Thyroid gland (tissue), 4 donors: ENCODE measurements around the gene ADAT3. TPM values are rescaled to one million over a fixed set of nuclear protein-coding genes. Genes with fewer than 3 reads are reported as not detected.

Experiments
- DNase-seq, 2 donors: peaks; one replicate each; pipeline ENCODE4 v3.0.0-alpha.2; 2019
- H3K27ac ChIP-seq, 3 donors: fragments of 200-600 bp; sonication (generic); 1 replicate in 2 of 3; 2 replicates in 1 of 3; pipeline ENCODE4 v1.5.1; 2016 to 2019; ENCODE audit warnings: mild to moderate bottlenecking in 1 of 3, moderate library complexity in 1 of 3
- H3K27me3 ChIP-seq: fragments of 200-600 bp; sonication (generic); one replicate; pipeline ENCODE4 v1.5.1; 2019
- H3K36me3 ChIP-seq, 2 donors: fragments of 200-600 bp; sonication (generic); one replicate each; pipeline ENCODE4 v1.5.1; 2016 to 2019
- H3K4me1 ChIP-seq, 2 donors: fragments of 200-600 bp; sonication (generic); one replicate each; pipeline ENCODE4 v1.5.1; 2017 to 2019
- H3K4me3 ChIP-seq, 3 donors: fragments of 200-600 bp; sonication (generic); replicated peaks in 1 of 3; 1 replicate in 2 of 3; 2 replicates in 1 of 3; pipeline ENCODE4 v1.5.1; 2016; ENCODE audit warnings: mild to moderate bottlenecking in 1 of 3
- H3K9me3 ChIP-seq: fragments of 200-600 bp; sonication (generic); one replicate; pipeline ENCODE4 v1.5.1; 2017
- POLR2A ChIP-seq, 2 donors: fragments of 450-650 bp; IDR thresholded peaks; one replicate each; pipeline ENCODE4 v1.6.1; 2017; ENCODE audit warnings: antibody characterized with exemption in 2 of 2, mild to moderate bottlenecking in 2 of 2, moderate library complexity in 1 of 2
- whole genome bisulfite sequencing, 2 donors: methylation state at CpG; one replicate each; pipeline ENCODE4 v1.1.5; 2017; 5-methylcytosine and 5-hydroxymethylcytosine counted together
- intact Hi-C: fragments of 100-400 bp; cut with DNase I; formaldehyde crosslinking; loops from one replicate; pipeline ENCODE4 v1.15.1; 2023
- total RNA-seq, 4 donors: library from RNA; depleted of rRNA; stranded (reverse); fragments of >200 nt; gene quantifications; one replicate each; pipeline ENCODE4 v1.2.3, GENCODE V29; 2016
- TF ChIP-seq, protein P1 (sequence below), 6 experiments: fragments of 200-600 bp in 3 of 6; fragments of 450-650 bp in 3 of 6; sonication (generic) in 3 of 6; IDR thresholded peaks; one replicate each; pipeline ENCODE4 v1.5.1; 2016 to 2019; ENCODE audit warnings: antibody characterized with exemption in 6 of 6, mild to moderate bottlenecking in 2 of 6, inconsistent platforms in 1 of 6, moderate library complexity in 1 of 6

Gene ADAT3
- total RNA-seq, 4 donors from 2014 or later, result 4.0 to 14.6 (median 8.3) TPM

DNA sequence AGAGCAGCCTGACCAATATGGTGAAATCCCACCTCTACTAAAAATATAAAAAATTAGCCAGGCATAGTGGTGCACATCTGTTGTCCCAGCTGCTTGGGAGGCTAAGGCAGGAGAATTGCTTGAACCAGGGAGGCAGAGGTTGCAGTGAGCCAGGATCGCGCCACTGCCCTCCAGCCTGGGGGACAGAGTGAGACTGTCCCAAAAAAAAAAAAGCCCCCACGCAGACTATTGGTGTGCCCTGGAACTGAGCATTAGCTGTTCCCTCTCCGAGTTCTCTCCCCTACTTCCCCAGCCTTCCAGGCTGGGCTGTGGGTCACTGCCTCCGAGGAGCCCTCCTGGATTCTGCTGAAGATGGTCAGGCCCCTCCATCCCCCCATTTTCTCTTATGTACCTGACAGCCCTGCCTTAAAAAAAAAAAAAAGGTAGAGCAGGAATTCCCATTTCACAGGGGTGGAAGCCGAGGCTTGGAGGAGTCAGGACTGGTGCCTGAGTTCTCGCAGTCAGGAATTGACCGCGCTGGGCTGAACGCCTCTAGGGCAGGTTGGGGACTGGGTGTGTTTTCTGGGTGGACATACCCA, 1.9 kb downstream of the ADAT3 start:
- peaks cover 26 to 52% of the 10 kb centered on the region in 2 donors for H3K4me1 ChIP-seq
- TF ChIP-seq POLR2A (IDR thresholded peaks at IDR 0.05), result no peak
- TF ChIP-seq, protein P1, sequence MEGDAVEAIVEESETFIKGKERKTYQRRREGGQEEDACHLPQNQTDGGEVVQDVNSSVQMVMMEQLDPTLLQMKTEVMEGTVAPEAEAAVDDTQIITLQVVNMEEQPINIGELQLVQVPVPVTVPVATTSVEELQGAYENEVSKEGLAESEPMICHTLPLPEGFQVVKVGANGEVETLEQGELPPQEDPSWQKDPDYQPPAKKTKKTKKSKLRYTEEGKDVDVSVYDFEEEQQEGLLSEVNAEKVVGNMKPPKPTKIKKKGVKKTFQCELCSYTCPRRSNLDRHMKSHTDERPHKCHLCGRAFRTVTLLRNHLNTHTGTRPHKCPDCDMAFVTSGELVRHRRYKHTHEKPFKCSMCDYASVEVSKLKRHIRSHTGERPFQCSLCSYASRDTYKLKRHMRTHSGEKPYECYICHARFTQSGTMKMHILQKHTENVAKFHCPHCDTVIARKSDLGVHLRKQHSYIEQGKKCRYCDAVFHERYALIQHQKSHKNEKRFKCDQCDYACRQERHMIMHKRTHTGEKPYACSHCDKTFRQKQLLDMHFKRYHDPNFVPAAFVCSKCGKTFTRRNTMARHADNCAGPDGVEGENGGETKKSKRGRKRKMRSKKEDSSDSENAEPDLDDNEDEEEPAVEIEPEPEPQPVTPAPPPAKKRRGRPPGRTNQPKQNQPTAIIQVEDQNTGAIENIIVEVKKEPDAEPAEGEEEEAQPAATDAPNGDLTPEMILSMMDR (IDR thresholded peaks at IDR 0.05), result no peak
- no peaks in the 10 kb centered on the region for H3K27me3 ChIP-seq
- no peak overlapping the region for H3K27ac ChIP-seq
- no peak for DNase-seq
- intact Hi-C loops, result no loop called here
- 91 to 97% methylated on average over 10 of the region's 10 CpGs for WGBS, 2 donors
- H3K9me3 ChIP-seq, result no peaks in the 10 kb centered on the region
- peaks cover 0 to 2% of the 10 kb centered on the region in 2 donors for H3K36me3 ChIP-seq
- no peak overlapping the region for H3K4me3 ChIP-seq

DNA sequence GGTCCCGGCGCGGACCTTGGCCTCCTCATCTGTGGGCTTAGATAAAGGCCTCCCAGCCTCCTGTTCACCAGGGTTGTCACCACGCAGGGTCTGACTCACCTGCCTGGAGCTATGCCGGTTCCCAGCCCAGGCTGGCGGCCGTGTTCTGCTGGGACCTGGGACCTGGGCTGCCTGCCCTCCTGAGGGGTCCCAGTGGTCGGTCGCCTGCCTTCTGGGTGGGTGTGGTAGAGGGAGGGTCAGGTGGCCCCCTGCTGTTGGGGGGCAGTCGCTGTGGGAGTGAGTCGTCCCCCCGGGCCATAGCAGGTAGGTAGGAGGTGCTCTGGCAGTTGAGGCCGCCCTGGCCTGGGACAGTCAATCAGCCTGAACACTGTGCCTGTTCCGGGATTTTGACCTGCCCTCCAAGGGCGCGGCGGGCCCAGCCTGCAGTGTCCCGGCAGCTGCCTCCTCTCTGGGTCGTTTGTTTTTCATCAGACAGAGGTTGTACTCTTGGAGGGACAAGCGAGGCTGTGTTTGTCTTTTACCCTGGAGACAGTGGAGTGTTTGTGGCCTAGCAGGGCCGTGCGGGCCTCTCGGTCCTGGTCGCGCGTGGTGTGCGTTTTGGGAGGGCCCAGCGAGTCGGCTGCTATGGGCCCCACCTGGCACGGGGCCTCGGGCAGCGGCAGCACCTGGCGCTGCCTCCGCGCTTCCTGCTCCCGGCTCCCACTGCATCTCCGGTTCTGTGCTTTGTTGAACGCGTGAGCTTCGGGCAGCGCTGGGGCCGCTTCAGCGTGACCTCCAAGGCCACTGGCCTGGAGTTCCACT, 2.6 kb downstream of the ADAT3 start:
- WGBS, 2 donors, result 74 to 87% methylated on average over 40 to 41 of the region's 43 CpGs
- H3K4me3 ChIP-seq, result no peak overlapping the region
- H3K9me3 ChIP-seq, result no peaks in the 10 kb centered on the region
- peak in 1 of 2 donors; percentile 16 for DNase-seq
- intact Hi-C loops, result no loop called here
- H3K4me1 ChIP-seq, result peaks cover 25 to 47% of the 10 kb centered on the region in 2 donors
- H3K27me3 ChIP-seq, result no peaks in the 10 kb centered on the region
- peaks cover 7 to 8% of the 10 kb centered on the region in 2 donors for H3K36me3 ChIP-seq
- no peak overlapping the region for H3K27ac ChIP-seq
- TF ChIP-seq, protein P1 (IDR thresholded peaks at IDR 0.05), result no peak
- TF ChIP-seq POLR2A (IDR thresholded peaks at IDR 0.05), result no peak

DNA sequence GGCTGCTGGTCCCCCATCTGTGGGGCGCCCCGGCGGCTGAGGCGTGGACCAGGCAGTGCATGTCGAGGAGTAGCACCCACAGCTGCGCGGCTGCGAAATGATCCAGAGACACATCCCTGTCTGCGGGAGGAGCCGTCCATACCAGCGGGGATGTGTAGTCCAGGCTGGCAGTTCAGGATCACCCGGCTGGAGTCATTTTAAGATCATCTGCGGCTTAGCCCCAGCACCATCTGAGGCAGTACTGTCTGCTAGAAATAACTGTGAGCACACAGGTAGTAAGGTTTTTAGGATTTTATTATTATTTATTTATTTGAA, 3.1 kb downstream of the ADAT3 start:
- H3K36me3 ChIP-seq, result peaks cover 12% of the 10 kb centered on the region in 2 donors
- peaks cover 21 to 43% of the 10 kb centered on the region in 2 donors for H3K4me1 ChIP-seq
- no peak overlapping the region for H3K27ac ChIP-seq

DNA sequence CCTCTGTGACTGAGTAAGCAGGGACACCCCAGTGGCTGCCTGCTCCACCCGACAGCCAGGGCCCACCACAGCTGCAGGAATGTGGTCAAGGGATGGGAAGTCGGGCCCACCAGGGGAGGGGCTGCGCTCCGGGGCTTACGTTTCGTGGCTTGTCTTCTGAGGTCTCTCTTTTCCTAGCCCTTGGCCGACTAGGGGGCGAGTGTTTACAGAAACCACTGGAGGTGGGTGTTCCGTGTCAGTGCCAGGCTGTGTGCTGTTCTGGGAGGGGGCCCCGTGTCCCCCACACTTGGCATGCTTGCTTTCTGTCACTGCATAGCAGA, 4.5 kb downstream of the ADAT3 start:
- Histone ChIP-seq H3K27me3 (no peaks in the 10 kb centered on the region), H3K4me1 (peaks cover 17 to 45% of the 10 kb centered on the region in 2 donors), H3K9me3 (no peaks in the 10 kb centered on the region), H3K4me3 (no peak overlapping the region), H3K27ac (no peak overlapping the region), H3K36me3 (peaks cover 12 to 15% of the 10 kb centered on the region in 2 donors)
- TF ChIP-seq POLR2A (IDR thresholded peaks at IDR 0.05), result no peak
- TF ChIP-seq, protein P1 (IDR thresholded peaks at IDR 0.05), result no peak
- no peak for DNase-seq
- intact Hi-C loops, result no loop called here
- 57 to 80% methylated on average over 1 to 10 of the region's 10 CpGs for WGBS, 2 donors

More for the DNA sequence above, 3.1 kb downstream of the ADAT3 start:
- Histone ChIP-seq H3K4me3 (no peak overlapping the region), H3K9me3 (no peaks in the 10 kb centered on the region), H3K27me3 (no peaks in the 10 kb centered on the region)
- TF ChIP-seq, protein P1 (IDR thresholded peaks at IDR 0.05), result no peak
- TF ChIP-seq POLR2A (IDR thresholded peaks at IDR 0.05), result no peak
- DNase-seq, result no peak
- intact Hi-C loops, result no loop called here
- WGBS, 2 donors, result 97 to 98% methylated on average over 8 to 13 of the region's 13 CpGs

DNA sequence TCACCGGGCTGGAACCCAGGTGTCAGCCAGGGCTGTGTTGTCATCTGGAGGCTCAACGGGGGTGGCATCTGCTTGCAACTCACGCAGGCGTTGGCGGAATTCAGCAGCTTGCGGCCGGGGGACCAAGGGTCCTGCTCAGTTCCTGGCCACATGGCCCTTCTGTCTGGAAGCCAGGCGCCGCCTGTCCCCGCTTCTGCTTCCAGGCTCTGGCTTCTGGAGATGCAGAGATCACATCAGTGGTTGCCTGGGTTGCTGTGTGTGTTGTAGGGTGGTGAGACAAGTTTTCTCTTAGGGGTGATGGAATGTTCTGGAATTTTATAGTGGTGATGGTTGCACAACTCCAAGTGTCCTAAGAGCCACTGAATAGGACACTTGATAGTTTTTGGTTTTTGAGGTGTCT, 5.0 kb downstream of the ADAT3 start:
- Histone ChIP-seq H3K36me3 (peaks cover 12 to 15% of the 10 kb centered on the region in 2 donors), H3K9me3 (no peaks in the 10 kb centered on the region), H3K4me1 (peaks cover 14 to 42% of the 10 kb centered on the region in 2 donors), H3K4me3 (no peak overlapping the region), H3K27ac (no peak overlapping the region), H3K27me3 (no peaks in the 10 kb centered on the region)
- 100% methylated on average over 3 to 7 of the region's 10 CpGs for WGBS, 2 donors
- no peak for DNase-seq
- intact Hi-C loops, result no loop called here
- TF ChIP-seq, protein P1 (IDR thresholded peaks at IDR 0.05), result no peak
- TF ChIP-seq POLR2A (IDR thresholded peaks at IDR 0.05), result no peak
